ENCODE measurements around the gene UBALD2.
"Not testable (repeated sequence)": the region's sequence is repeated elsewhere in the genome, so short reads cannot be mapped to it uniquely, and the experiment has no call there.

UBALD2 gene

DNA sequence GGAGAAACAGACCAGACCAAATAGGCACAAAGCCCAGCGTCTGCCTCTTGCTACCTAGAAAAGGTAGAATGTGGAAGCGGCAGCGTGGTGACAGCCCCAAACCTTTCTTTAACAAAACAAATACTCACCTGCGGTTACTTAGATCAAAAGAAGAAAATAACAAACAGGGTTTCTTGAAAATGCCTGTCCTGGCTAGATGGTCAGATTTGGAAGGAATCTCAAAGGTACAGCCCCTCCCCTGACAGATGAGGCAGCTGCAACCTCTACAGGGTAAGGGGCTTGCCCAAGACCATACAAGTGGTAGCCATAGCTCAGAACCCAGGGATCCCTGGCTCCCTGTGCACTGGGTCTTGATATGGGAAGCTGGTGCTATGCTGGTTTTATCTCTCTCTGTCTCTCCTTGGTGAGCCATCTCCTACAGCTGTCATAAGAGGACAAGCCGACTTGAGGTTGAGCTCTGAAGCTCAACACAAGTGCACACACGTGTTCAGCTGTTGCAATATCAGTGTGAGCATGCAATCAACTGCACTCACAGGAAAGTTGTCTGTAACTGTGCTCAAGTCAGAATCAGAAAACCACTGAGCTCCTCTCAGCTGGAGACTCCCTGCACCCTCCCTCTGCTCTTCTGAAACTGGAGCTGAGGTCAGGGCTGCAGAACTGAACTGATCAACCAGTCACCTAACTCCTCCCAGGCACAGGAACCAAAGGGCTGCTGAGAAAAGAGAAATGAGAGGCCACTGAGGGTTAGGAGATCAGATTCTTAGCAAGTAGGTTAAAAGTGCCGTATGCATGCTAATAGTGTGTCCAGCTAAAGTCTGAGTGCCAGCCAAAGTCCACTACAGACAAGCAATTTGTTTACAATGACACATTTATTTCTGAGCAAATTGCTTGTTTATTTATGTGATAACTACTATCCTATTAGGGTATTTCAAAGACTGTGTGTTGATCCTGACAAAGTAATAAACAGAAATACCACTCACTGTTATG lies 18.8 kb upstream of the UBALD2 start:
- no peak for FAIRE-seq

DNA sequence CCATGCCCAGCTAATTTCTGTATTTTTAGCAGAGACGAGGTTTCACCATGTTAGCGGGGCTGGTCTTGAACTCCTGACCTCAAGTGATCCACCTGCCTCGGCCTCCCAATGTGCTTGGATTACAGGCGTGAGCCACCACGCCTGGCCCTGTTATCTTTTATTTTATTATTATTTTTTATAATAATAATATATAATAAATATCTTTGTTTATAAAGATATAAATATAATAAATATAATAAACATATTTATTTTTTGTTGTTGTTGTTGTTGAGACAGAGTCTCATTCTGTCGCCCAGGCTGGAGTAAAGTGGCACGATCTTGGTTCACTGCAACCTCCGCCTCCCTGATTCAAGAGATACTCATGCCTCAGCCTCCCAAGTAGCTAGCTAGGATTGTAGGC lies 17.8 kb upstream of the UBALD2 start:
- no peak for FAIRE-seq

DNA sequence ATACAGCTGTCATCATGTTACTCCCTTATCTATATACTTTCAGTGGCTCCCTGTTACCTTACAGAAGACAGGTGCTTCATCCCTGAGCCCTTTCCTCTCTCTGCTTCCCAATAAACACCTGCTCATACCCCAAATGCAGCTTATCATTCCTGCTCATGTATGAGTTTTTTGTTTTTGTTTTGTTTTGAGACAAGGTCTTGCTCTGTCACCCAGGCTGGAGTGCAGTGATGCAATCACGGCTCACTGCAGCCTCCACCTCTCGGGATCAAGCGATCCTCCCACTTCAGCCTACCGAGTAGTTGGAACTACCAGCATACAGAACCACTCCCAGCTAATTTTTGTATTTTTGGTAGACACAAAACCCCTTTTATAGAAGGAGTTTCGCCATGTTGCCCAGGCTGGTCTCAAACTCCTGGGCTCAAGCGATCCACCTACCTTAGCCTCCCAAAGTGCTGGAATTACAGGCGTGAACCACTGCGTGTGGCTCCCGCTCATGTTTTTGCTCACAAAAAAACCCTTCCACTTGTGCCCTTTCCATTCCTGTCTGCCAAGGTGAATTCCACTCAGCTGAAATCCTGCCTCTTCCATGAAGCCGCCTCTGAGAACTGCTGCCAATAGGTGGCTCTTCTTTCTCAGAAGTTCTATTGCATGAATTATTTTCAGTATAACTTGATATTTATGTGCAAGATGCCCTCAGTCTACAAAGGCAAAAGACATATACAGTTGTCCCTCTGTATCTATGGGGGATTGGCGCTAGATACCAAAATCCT lies 16.9 kb upstream of the UBALD2 start:
- FAIRE-seq: no peak

DNA sequence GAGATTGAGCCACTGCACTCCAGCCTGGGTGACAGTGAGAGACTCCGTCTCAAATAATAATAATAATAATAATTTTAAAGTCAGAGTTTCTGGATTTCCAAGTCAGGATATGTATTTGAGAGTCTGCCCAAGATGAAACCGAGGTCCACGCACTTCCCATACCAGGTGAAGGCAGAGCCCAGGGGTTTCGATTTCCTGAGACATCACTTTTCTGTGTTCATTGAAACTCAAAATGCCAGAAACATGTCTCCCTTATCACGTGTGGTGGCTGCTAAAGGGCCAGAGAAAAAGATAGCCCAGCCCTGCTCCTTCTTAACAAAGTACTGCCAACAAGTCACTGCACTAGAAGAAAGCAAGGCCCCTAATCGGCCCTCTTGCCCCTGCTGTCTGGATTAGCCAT lies 15.0 kb upstream of the UBALD2 start:
- no peak for FAIRE-seq

DNA sequence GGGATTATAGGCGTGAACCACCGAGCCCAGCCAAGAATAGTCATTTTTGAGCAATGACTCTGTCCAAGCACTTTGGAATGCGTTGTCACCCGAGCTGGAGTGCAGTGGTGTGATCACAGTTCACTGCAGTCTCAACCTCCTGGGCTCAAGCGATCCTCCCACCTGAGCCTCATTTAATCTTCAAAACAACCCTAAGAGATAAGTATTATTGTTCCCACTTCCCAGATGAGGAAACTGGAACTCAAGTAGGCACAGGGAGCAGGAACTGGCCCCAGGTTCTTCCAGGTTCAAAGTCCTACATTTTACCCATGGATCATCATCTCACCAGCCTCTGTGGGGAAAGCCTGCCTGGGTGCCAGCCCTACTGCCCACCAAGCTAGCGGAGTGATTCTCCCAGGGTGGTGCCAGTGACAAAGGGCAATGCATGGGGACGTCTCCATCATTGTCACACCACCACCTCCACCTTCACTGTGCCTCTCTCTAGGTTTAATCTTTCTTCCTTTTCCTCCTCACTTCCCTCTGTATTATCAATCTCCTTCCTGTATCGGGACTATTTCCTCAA lies 13.6 kb upstream of the UBALD2 start:
- FAIRE-seq: no peak

DNA sequence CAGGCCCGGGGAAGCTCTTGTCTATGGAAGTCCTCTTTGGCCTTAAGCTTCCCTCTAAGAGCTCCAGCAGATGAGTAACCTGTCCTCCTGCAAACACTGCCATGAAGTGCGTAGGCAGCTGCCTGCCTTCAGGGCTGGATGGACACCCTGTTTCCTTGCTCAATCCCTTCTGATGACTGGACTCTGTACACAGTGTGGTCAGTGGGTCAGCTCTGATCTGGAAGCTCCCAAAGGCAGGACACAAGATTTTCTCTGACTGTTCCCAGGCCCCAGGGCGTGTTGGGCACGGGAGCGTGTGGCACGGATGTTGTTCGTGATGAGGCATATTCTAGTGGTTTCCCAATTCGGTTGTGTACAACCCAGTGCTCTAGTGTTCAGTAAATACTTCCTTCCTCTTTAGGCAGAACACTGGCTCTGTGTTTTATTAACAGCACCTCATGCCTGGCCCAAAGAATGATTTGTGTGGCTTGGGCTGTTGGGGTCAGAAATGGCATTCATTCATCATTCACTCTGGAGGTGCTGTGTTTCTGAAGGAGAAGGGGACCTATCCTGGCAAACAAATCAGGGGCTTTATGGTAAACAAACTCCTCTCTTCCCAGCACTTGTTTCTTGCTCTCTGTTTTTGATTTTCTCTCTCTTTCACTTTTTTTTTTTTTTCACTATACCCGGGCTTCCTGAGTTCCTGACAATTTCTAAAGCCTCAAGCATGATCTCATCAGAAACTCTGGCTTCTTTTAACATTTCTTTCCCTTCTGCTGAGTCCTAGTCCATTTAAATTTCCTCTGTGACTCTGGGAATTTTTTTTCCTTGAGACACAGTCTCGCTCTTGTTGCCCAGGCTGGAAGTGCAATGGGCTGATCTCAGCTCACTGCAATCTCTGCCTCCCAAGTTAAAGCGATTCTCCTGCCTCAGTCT lies 12.9 kb upstream of the UBALD2 start:
- FAIRE-seq: no peak

DNA sequence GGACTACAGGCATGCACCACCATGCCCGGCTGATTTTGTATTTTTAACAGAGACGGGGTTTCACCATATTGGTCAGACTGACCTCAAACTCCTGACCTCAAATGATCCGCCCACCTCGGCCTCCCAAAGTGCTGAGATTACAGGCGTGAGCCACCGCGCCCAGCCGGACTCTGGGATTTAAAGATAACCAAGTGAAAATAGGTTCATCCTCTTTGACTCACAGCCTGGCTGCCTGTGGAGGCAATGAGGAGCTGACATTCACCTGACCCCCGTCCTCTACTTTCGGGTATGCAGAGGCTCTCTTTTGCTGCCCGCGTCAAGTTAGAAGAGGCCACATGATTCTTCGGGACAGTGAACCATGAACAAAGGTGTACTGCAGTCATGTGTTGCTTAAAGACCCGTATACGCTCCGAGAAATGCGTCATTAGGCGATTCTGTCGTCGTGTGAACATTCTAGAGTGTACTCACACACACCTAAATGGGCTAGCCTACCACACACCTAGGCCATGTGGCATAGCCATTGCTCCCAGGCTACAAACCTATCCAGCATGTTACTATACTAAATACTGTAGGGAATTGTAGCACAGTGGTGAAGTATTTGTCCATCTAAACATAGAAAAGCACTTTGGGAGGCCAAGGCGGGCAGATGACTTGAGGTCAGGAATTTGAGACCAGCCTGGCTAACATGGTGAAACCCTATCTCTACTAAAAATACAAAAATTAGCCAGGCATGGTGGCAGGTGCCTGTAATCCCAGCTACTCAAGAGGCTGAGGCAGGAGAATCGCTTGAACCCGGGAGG lies 12.0 kb upstream of the UBALD2 start:
- not testable (repeated sequence) for FAIRE-seq

DNA sequence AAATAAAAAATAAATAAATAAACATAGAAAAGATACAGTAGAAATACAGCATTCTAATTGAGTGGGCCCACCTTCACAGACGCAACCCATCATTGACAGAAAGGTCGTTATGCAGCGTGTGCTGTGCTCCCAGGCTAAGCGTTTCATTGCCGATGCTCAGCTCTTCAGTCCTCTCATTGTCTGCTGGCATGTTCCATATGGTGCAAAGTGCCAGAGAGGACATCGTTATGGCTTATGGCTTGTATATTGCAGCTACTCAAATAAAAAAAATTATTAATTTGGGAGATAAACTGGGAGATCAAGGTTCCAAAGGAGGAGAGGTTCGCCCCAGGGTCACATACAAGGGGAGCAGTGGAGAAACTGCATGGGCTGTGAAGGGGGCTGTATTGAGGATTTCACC lies 11.3 kb upstream of the UBALD2 start:
- no peak for FAIRE-seq

DNA sequence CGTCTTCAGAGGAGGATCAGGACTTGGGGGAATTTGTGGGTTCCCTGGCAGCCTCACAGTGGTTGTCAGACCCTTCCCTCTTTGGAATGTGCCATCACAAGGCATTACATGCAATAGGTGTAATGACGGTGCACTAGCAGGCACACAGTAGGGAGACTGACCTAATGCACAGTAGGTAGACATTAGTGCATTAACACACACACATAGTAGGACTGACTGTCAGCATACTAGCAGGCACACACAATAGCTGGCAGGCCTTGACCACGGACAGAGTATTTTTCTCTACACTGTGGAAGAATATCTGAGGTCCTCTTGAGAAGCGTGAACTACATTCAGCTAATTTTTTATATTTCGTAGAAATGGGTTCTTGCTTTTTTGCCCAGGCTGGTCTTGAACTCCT lies 10.9 kb upstream of the UBALD2 start:
- FAIRE-seq: no peak

DNA sequence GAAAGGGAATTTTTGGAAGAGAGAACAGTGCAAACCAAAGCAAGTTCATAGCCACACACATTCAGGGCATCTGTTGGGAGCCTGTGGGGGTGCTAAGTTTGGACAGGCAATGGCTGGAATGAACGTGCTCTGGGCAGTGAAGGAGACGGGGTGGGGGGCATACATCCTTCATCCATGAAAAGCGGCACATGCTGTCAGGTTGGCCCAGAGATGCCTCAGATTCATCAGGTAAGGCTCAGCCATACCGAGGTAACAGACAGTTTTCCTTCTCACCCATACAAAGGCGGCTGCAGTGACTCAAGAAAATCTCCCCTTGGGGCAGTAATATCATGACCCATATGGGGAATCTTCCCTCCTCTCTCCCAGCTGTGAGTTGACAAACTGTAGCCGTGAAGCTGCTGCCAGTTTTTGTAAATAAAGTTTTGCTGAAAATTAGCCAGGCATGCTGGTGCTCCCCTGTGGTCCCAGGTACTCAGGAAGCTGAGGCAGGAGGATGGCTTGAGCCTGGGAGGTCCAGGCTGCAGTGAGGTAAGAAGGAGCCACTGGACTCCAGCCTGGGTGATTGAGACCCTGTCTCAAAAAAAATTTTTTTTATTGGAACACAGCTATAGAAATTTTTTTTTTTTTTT lies 9.2 kb upstream of the UBALD2 start:
- no peak for FAIRE-seq

DNA sequence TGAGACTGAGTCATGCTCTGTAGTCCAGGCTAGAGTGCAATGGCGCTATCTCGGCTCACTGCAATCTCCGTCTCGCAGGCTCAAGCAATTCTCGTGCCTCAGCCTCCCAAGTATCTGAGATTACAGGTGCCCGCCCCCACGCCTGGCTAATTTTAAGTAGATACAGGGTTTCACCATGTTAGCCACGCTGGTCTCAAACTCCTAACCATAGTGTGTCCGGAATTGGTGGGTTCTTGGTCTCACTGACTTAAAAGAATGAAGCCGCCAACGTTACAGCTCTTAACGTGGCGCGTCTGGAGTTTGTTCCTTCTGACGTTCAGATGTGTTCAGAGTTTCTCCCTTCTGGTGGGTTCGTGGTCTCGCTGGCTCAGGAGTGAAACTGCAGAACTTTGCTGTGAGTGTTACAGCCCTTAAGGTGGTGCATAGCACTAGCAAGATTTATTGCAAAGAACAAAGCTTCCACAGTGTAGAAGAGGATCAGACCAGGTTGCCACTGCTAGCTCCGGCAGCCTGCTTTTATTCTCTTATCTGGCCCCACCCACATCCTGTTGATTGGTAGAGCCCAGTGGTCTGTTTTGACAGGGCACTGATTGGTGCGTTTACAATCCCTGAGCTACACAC lies 8.6 kb upstream of the UBALD2 start:
- not testable (repeated sequence) for FAIRE-seq

DNA sequence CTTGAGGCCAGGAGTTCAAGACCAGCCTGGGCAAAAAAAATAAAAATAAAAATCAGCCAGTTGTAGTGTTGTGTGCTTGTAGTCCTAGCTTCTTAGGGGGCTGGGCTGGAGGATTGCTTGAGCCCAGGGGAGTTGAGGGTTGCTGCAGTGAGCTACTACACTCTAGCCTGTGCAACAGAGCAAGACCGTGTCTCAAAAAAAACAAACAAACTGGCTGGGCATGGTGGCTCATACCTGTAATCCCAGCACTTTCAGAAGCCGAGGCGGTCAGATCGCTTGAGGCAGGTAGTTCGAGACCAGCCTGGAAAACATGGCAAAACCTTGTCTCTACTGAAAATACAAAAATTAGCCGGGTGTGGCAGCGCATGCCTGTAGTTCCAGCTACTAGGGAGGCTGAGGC lies 4.9 kb upstream of the UBALD2 start:
- FAIRE-seq: no peak

DNA sequence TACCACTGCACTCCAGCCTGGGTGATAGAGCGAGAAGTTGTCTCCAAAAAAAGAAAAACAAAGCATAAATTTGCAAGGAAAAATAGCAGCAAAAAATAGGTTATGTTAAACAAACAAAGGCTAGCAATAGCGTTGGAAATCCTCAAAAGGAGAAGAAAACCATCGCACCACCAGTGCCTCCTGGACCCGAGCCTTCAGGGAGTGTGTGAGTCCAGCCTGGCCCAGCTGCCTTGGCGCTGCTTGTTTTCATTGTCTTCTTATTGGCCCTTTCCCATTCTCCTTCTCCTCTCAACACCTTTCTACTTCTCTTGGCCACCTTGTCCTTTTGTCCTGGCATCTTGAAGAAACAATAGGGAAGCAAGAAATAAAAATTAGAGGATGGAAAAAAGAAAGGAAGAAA lies 4.5 kb upstream of the UBALD2 start:
- FAIRE-seq: no peak

DNA sequence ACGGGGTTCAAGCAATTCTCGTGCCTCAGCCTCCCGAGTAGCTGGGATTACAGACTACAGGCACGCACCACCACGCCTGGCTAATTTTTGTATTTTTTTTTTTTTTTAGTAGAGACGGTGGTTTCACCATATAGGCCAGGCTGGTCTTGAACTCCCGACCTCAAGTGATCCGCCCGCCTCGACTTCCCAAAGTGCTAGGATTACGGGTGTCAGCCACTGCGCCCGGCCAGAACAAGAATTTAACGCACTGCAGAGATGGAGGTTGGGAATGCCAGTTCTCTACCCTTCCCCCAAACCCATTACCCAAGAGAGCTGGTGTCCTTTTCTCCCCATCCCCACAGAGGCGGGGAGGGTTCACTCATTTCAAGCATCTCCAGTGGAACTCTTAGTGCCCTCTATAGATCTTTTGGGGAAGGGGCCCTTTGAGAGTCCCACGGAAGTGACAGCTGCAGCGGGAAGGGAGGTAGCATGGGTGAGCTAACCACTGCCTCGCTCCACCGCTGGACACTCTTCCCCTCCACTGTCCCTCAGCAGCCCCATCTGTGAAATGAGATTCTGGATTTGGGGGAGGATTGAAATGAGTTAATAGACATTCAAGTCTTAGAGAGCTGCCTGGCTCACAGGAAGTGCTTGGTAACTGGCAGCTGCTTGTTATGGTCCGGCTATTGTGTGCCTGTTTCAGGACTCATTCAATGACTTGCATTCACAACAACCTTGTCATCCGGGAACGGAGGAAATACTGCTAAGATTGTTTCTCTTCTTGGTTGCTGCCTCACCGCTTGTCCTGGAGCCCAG lies 3.5 kb upstream of the UBALD2 start:
- FAIRE-seq: no peak

DNA sequence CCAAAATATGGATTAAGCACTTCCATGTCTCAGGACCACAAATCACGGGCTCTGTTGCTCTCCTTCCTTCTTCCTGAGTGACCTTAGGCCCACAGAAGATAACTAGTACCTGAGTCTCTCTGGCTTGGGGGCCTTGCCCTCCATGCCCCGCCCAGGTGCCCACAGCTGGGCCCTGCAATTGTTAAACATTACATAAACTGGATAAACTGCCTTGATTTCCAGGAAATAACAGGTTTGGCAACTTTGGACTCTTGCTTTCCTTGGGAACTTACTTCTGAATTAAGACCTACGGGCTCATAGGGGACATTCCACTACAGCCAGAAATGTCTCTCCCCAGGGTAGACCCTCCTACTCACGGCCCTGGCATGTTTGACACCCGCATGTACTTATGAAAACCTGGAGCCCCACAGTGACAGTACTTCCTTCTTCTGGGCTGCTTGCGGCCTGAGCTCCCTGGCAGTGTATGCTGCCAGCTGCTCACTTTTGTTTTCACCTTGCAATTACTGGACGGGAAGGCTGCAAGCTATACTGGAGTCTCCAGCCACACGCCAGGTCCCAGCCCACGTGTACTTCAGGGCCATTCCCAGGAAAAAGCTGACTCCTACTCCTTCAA lies 2.3 kb upstream of the UBALD2 start:
- no peak for FAIRE-seq

DNA sequence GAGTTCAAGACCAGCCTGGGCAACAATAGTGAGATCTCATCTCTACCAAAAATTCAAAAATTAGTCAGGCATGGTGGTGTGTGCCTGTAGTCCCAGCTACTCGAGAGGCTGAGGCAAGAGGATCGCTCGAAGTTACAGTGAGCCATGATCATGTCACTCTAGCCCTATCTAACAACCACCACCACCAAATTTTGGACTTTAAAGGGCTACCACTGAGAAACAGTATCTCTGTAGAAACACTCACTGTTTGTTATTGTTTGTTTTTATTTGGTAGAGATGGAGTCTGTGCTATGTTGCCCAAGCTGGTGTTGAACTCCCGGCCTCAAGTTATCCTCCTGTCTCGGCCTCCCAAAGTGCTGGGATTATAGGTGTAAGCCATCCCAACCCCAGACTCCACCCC lies 1.3 kb upstream of the UBALD2 start:
- no peak for FAIRE-seq

DNA sequence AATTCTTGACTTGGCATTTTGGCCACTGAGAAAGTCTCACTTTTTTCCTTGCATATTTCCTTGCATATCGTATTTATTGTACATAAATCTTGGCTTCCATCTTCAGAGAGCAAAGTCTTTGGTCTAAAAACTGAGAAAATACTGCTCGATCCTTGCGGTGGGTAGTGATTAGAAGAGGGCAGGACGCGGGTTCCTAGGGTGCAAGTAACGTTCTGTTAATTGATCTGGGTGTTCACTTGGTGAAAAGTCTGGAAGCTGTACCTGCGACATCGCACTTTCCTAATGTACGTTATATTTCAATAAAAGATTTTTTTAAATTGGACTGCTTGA lies 758 bp upstream of the UBALD2 start:
- FAIRE-seq: no peak

DNA sequence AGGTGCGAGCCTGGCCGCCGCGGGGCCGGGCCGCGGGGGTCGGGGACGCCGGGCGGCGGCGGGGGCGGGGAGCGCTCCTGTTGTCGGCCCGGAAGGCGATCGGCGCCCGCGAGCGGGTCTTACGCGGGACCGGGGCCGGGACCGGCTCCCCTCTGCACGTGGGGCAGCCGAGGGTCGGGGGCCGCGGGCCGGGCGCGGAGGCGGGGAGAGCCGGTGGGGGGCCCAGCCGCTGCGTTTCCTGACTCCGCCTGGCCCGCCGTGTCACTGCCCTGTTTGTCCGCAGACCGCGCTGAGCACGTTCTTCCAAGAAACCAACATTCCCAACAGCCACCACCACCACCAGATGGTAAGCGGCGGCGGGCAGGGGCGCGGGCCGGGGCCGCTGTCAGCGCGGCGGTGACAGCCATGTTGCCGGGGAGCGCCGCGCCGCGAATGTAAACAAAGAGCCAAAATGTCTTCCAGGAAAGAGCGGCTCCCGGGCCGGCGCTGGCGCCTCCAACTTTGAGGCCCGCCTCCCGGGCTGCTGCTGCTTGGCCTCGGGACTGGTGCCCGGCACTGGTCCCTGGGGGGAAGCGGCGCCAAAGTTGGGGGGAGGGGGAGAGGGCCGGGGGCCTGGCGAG lies 586 bp downstream of the UBALD2 start:
- FAIRE-seq: no peak

Measured in colon (tissue), 2 donors.